Esophagus muscularis mucosa (tissue), 4 donors: ENCODE measurements around the gene PNMA8C. TPM values are rescaled to one million over a fixed set of nuclear protein-coding genes. Genes with fewer than 3 reads are reported as not detected.

Experiments
- DNase-seq: peaks from one replicate; pipeline ENCODE4 v3.0.0-alpha.2; 2017; ENCODE audit errors: extremely low spot score
- H3K27ac ChIP-seq, 4 donors: fragments of 200-600 bp; sonication (generic); replicated peaks in 1 of 4; 1 replicate in 3 of 4; 2 replicates in 1 of 4; pipeline ENCODE4 v1.5.1; 2016 to 2019; ENCODE audit warnings: mild to moderate bottlenecking in 1 of 4
- H3K27me3 ChIP-seq, 4 donors: fragments of 200-600 bp; sonication (generic); one replicate each; pipeline versions ENCODE4 v1.5.1 to v1.6.0; 2016 to 2019
- H3K36me3 ChIP-seq, 4 donors: fragments of 200-600 bp; sonication (generic); one replicate each; pipeline ENCODE4 v1.5.1; 2016 to 2019
- H3K4me1 ChIP-seq, 4 donors: fragments of 200-600 bp; sonication (generic); one replicate each; pipeline ENCODE4 v1.5.1; 2016 to 2019
- H3K4me3 ChIP-seq, 4 donors: fragments of 200-600 bp; sonication (generic); 1 replicate in 2 of 4; 2 replicates in 2 of 4; pipeline ENCODE4 v1.5.1; 2016 to 2019; ENCODE audit warnings: mild to moderate bottlenecking in 4 of 4, moderate library complexity in 1 of 4
- H3K9me3 ChIP-seq, 4 donors: fragments of 200-600 bp; sonication (generic); 1 replicate in 3 of 4; 2 replicates in 1 of 4; pipeline ENCODE4 v1.5.1; 2016 to 2019
- EP300 ChIP-seq: sonication (generic); formaldehyde crosslinking; IDR thresholded peaks from one replicate; pipeline ENCODE4 v1.6.1; 2017; ENCODE audit warnings: antibody characterized with exemption
- POLR2A ChIP-seq: fragments of 450-650 bp; IDR thresholded peaks from one replicate; pipeline ENCODE4 v1.6.1; 2017; ENCODE audit warnings: antibody characterized with exemption, moderate library complexity, mild to moderate bottlenecking, low read depth
- POLR2AphosphoS5 ChIP-seq, 2 donors: sonication (generic); formaldehyde crosslinking; IDR thresholded peaks; one replicate each; pipeline ENCODE4 v1.6.1; 2017; ENCODE audit warnings: antibody characterized with exemption in 2 of 2
- WGBS: methylation state at CpG from one replicate; pipeline ENCODE4 v1.1.5; 2018; 5-methylcytosine and 5-hydroxymethylcytosine counted together
- intact Hi-C: fragments of 100-400 bp; cut with DNase I; formaldehyde crosslinking; loops from one replicate; pipeline ENCODE4 v1.15.1; 2023
- total RNA-seq, 4 donors: library from RNA; depleted of rRNA; stranded (reverse); fragments of >200 nt; gene quantifications; one replicate each; pipeline versions ENCODE4 v1.1.0 to v1.2.1, GENCODE V29; 2016
- TF ChIP-seq, protein P1 (sequence below), 3 experiments: fragments of 200-600 bp in 2 of 3; fragments of 450-650 bp in 1 of 3; sonication (generic) in 2 of 3; IDR thresholded peaks; one replicate each; pipeline ENCODE4 v1.5.1; 2017 to 2019; ENCODE audit warnings: antibody characterized with exemption in 3 of 3, mild to moderate bottlenecking in 2 of 3, moderate library complexity in 1 of 3

PNMA8C gene
- total RNA-seq, 4 donors from 2014 or later = 0.13 to 0.42 (median 0.17) TPM

DNA sequence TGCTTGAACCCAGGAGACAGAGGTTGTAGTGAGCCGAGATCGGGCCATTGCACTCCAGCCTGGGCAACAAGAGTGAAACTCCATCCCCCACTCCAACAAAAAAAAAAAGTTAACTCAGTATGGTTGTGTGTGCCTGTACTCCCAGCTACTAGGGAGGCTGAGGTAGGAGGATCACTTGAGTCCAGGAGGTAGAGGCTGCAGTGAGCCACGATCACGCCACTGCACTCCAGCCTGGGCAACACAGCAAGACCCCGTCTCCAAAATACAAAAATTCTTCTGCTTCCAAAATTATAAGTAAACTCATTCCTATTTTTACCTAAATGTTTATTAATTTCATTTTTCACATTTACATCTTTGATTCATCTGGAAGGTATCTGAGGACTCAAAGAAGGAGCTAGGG, 28.2 kb upstream of the PNMA8C start:
- Histone ChIP-seq H3K4me1 (peaks cover 0 to 8% (median 6%) of the 10 kb centered on the region in 4 donors), H3K9me3 (no peaks in the 10 kb centered on the region), H3K36me3 (no peaks in the 10 kb centered on the region), H3K4me3 (no peak overlapping the region), H3K27me3 (no peaks in the 10 kb centered on the region), H3K27ac (no peak overlapping the region)
- WGBS = 96% methylated on average over 5 of the region's 5 CpGs
- TF ChIP-seq POLR2AphosphoS5 (IDR thresholded peaks at IDR 0.05) = no peak
- TF ChIP-seq, protein P1, sequence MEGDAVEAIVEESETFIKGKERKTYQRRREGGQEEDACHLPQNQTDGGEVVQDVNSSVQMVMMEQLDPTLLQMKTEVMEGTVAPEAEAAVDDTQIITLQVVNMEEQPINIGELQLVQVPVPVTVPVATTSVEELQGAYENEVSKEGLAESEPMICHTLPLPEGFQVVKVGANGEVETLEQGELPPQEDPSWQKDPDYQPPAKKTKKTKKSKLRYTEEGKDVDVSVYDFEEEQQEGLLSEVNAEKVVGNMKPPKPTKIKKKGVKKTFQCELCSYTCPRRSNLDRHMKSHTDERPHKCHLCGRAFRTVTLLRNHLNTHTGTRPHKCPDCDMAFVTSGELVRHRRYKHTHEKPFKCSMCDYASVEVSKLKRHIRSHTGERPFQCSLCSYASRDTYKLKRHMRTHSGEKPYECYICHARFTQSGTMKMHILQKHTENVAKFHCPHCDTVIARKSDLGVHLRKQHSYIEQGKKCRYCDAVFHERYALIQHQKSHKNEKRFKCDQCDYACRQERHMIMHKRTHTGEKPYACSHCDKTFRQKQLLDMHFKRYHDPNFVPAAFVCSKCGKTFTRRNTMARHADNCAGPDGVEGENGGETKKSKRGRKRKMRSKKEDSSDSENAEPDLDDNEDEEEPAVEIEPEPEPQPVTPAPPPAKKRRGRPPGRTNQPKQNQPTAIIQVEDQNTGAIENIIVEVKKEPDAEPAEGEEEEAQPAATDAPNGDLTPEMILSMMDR (IDR thresholded peaks at IDR 0.05) = no peak
- no peak for TF ChIP-seq EP300
- no peak for TF ChIP-seq POLR2A
- intact Hi-C loops = no loop called here
- no peak for DNase-seq

DNA sequence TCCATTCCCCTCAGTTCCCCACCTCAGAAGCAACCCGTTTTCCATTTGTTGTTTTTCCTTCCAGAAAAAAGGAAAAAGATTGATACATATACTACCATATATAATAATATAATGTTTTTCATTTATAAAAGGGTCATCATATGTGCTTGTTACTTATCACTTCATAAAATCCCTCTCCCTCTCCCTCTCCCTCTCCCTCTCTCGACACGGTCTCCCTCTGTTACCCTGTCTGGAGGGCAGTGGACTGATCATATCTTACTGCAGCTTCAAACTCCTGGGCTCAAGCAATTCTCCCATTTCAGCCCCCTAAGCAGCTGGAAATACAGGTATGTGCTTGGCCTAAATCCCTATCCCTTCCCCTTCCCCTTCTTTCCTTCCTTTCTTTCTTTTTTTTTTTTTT, 25.5 kb upstream of the PNMA8C start:
- no peak for DNase-seq
- WGBS = 66% methylated on average over 3 of the region's 3 CpGs
- Histone ChIP-seq H3K36me3 (no peaks in the 10 kb centered on the region), H3K27me3 (no peaks in the 10 kb centered on the region), H3K4me1 (peaks cover 0 to 8% (median 6%) of the 10 kb centered on the region in 4 donors), H3K27ac (no peak overlapping the region), H3K4me3 (no peak overlapping the region), H3K9me3 (no peaks in the 10 kb centered on the region)
- intact Hi-C loops = no loop called here
- no peak for TF ChIP-seq EP300
- TF ChIP-seq POLR2AphosphoS5 (IDR thresholded peaks at IDR 0.05) = no peak
- TF ChIP-seq, protein P1 (IDR thresholded peaks at IDR 0.05) = no peak
- no peak for TF ChIP-seq POLR2A

DNA sequence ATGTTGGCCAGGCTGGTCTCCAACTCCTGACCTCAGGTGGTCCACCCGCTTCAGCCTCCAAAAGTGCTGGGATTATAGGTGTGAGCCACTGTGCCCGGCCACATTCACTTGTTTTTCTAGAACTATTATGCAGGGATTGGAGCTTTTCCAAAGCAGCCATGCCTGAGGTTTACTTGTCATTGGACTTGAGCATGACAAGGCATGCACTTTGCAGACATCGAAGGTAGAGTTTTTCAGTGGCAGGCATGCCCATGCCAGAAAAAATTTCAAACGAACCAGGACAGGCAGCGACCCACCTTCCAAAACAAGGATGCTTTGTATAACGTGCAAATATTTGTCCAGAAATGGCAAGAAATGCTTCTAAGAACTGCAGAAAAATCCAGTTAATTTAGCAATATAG, 24.9 kb upstream of the PNMA8C start:
- TF ChIP-seq EP300 (no peak), POLR2A (no peak), POLR2AphosphoS5 (IDR thresholded peaks at IDR 0.05) (no peak)
- TF ChIP-seq, protein P1 (IDR thresholded peaks at IDR 0.05) = no peak

DNA sequence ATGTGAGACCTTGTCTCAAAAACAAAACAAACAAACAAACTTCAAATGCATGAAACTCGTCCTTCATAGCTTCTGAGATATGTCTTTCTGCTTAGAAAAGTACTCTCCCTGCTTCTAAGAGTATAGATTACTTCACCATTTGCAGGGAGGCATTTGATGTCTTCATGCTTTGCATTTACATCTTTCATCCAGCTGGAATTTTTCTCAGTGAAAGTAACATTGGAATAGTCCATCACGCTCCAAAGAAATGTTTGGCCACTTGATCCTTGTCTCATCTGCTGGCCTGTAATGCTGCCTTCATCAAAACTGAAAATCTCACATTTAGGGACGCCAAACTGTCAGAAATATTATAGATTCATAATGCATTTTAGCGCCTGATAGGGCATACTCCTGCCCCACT, 23.4 kb upstream of the PNMA8C start:
- no peak for DNase-seq
- intact Hi-C loops = no loop called here
- Histone ChIP-seq H3K4me1 (peaks cover 0 to 8% (median 6%) of the 10 kb centered on the region in 4 donors), H3K36me3 (no peaks in the 10 kb centered on the region), H3K9me3 (no peaks in the 10 kb centered on the region), H3K27me3 (no peaks in the 10 kb centered on the region), H3K4me3 (no peak overlapping the region), H3K27ac (no peak overlapping the region)
- WGBS = 45% methylated on average over 4 of the region's 4 CpGs
- no peak for TF ChIP-seq POLR2A

More for the DNA sequence above, 24.9 kb upstream of the PNMA8C start:
- H3K4me1 ChIP-seq = peaks cover 0 to 8% (median 6%) of the 10 kb centered on the region in 4 donors
- H3K27ac ChIP-seq = no peak overlapping the region
- H3K9me3 ChIP-seq = no peaks in the 10 kb centered on the region
- no peaks in the 10 kb centered on the region for H3K27me3 ChIP-seq
- 86% methylated on average over 4 of the region's 6 CpGs for WGBS
- no peaks in the 10 kb centered on the region for H3K36me3 ChIP-seq
- no peak overlapping the region for H3K4me3 ChIP-seq
- DNase-seq = no peak
- intact Hi-C loops = no loop called here

DNA sequence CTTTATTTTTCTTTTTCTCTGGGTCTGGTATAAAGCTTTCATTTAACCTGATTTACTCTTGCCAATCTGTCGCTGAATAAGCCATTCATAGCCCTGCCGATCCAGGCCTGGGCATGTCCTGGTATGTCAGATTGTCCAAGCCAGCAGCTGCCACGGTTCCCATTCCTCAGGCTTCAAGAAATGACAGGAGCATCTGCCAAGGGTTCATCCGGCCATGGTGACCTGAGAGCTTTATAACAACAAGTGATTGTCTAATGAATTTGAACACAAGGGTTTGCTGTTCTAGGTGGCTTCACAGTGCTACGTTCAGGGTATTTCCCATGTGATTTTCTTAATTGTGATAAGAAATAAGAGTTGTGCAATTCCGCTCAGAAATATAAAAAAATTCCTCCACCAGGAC, 22.6 kb upstream of the PNMA8C start:
- WGBS = 82% methylated on average over 6 of the region's 6 CpGs
- DNase-seq = no peak

More for the DNA sequence above, 22.6 kb upstream of the PNMA8C start:
- Histone ChIP-seq H3K27ac (no peak overlapping the region), H3K4me3 (no peak overlapping the region), H3K9me3 (no peaks in the 10 kb centered on the region), H3K27me3 (no peaks in the 10 kb centered on the region), H3K4me1 (peaks cover 0 to 3% (median 2%) of the 10 kb centered on the region in 4 donors), H3K36me3 (no peaks in the 10 kb centered on the region)
- intact Hi-C loops = no loop called here
- TF ChIP-seq POLR2AphosphoS5 (IDR thresholded peaks at IDR 0.05) = no peak
- TF ChIP-seq, protein P1 (IDR thresholded peaks at IDR 0.05) = no peak
